ENCODE results near the gene YIPF3. TPM values are rescaled to one million over a fixed set of nuclear protein-coding genes. Genes with fewer than 3 reads are reported as not detected.

YIPF3 gene
- total RNA-seq, 4 donors from 2014 or later: 73.6 to 96.9 (median 84.9) TPM

GRCh38 chr6:43506667-43507471, 9.9 kb downstream of the YIPF3 start:
- peaks cover 34 to 51% (median 47%) of the 10 kb centered on the region in 4 donors for H3K36me3 ChIP-seq
- H3K27me3 ChIP-seq: peaks cover 0 to 6% (median 0%) of the 10 kb centered on the region in 4 donors
- peak overlapping the region in 1 of 4 donors; percentile 35 for H3K27ac ChIP-seq (replicated peaks in 1 of 4)
- no peaks in the 10 kb centered on the region for H3K9me3 ChIP-seq
- WGBS: 34% methylated on average over 7 of the region's 14 CpGs
- DNase-seq (ENCODE audit: extremely low spot score): peak; percentile 94
- H3K4me1 ChIP-seq: peaks cover 26 to 37% (median 29%) of the 10 kb centered on the region in 4 donors
- no peak overlapping the region for H3K4me3 ChIP-seq
- TF ChIP-seq CTCF (IDR thresholded peaks at IDR 0.05) (peak; percentile 92 to 99 (median 95)), POLR2AphosphoS5 (IDR thresholded peaks at IDR 0.05) (peak in 1 of 2 donors; percentile 35), POLR2A (IDR thresholded peaks at IDR 0.05; ENCODE audit: low read depth) (no peak)
- intact Hi-C loops (cut with DNase I): loop anchor here (2.0 to 5.0 kb wide), 2 partner anchors 52 to 245 kb away; partner anchors contain the start of gene DLK2

GRCh38 chr6:43506171-43506570, 10.6 kb downstream of the YIPF3 start:
- intact Hi-C loops (cut with DNase I): loop anchor here (2.0 to 5.0 kb wide), 2 partner anchors 51 to 244 kb away; partner anchors contain the start of gene DLK2
- Histone ChIP-seq H3K9me3 (no peaks in the 10 kb centered on the region), H3K36me3 (peaks cover 31 to 51% (median 49%) of the 10 kb centered on the region in 4 donors), H3K4me3 (no peak overlapping the region), H3K27ac (replicated peaks in 1 of 4) (peak overlapping the region in 1 of 4 donors; percentile 35), H3K27me3 (peaks cover 0 to 6% (median 0%) of the 10 kb centered on the region in 4 donors), H3K4me1 (peaks cover 23 to 37% (median 29%) of the 10 kb centered on the region in 4 donors)
- WGBS: 81% methylated on average over 3 of the region's 3 CpGs
- no peak for DNase-seq (ENCODE audit: extremely low spot score)
- TF ChIP-seq EP300 (IDR thresholded peaks at IDR 0.05): no peak
- TF ChIP-seq CTCF (IDR thresholded peaks at IDR 0.05): no peak
- no peak for TF ChIP-seq POLR2A (IDR thresholded peaks at IDR 0.05; ENCODE audit: low read depth)
- no peak for TF ChIP-seq POLR2AphosphoS5 (IDR thresholded peaks at IDR 0.05)

GRCh38 chr6:43505718-43506117, 11.0 kb downstream of the YIPF3 start:
- intact Hi-C loops (cut with DNase I): loop anchor here (2.0 to 5.0 kb wide), 2 partner anchors 51 to 243 kb away; partner anchors contain the start of gene DLK2
- no peaks in the 10 kb centered on the region for H3K9me3 ChIP-seq
- H3K27ac ChIP-seq (replicated peaks in 1 of 4): no peak overlapping the region
- H3K4me3 ChIP-seq: no peak overlapping the region
- no peak for TF ChIP-seq CTCF (IDR thresholded peaks at IDR 0.05)
- TF ChIP-seq EP300 (IDR thresholded peaks at IDR 0.05): no peak
- no peak for TF ChIP-seq POLR2AphosphoS5 (IDR thresholded peaks at IDR 0.05)
- no peak for TF ChIP-seq POLR2A (IDR thresholded peaks at IDR 0.05; ENCODE audit: low read depth)
- H3K36me3 ChIP-seq: peaks cover 36 to 52% (median 52%) of the 10 kb centered on the region in 4 donors
- WGBS: 82% methylated on average over 3 of the region's 6 CpGs
- DNase-seq (ENCODE audit: extremely low spot score): no peak
- H3K4me1 ChIP-seq: peaks cover 24 to 33% (median 26%) of the 10 kb centered on the region in 4 donors
- peaks cover 0 to 6% (median 0%) of the 10 kb centered on the region in 4 donors for H3K27me3 ChIP-seq

- TF ChIP-seq EP300 (IDR thresholded peaks at IDR 0.05) (no peak), POLR2AphosphoS5 (IDR thresholded peaks at IDR 0.05) (no peak), CTCF (IDR thresholded peaks at IDR 0.05) (no peak), POLR2A (IDR thresholded peaks at IDR 0.05; ENCODE audit: low read depth) (no peak)
- Histone ChIP-seq H3K36me3 (peaks cover 42 to 60% (median 59%) of the 10 kb centered on the region in 4 donors), H3K27ac (replicated peaks in 1 of 4) (no peak overlapping the region), H3K27me3 (peaks cover 0 to 6% (median 0%) of the 10 kb centered on the region in 4 donors), H3K9me3 (no peaks in the 10 kb centered on the region), H3K4me3 (no peak overlapping the region), H3K4me1 (peaks cover 25 to 29% (median 27%) of the 10 kb centered on the region in 4 donors)
- 95% methylated on average over 13 of the region's 26 CpGs for WGBS
- intact Hi-C loops (cut with DNase I): loop anchor here (5.0 kb wide), 1 partner anchor 243 kb away; no protein-coding TSS in a partner anchor
- DNase-seq (ENCODE audit: extremely low spot score): no peak
Measured at GRCh38 chr6:43504756-43505593, 11.8 kb downstream of the YIPF3 start.

Measured in esophagus muscularis mucosa (tissue), 4 donors.